ENCODE measurements around the gene BPIFB6. TPM values are rescaled to one million over a fixed set of nuclear protein-coding genes. Genes with fewer than 3 reads are reported as not detected.

The BPIFB6 gene
- total and polyA plus RNA-seq, 2 of the 4 experiments (the other 2 are of a cell fraction): not detected

DNA sequence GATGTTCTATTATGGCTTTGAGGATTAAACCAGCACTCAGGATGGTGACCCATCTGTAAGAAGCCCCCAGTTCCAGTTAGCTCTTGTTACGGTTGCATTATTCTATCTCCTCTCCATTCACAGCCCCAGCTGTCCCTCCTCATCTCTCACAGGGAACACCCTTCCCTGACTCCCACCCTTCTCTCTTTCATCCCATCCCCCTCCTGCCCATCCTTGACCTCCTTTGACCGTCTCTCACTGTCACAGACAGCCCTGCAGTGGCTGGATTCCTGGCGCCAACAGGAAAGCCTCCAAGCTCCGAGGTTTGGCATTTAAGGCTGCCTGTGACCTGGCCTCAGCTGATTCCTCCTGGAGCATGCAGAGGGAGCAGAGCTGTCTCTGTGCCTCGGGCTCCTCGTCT, 43.8 kb downstream of the BPIFB6 start:
- Histone ChIP-seq H3K23ac (ENCODE audit: low read depth, low read length) (no peak overlapping the region), H2BK15ac (ENCODE audit: low read depth, low read length) (no peak overlapping the region), H3K56ac (ENCODE audit: extremely low read depth, insufficient read depth, low read length) (no peak overlapping the region), H3K4me3 (ENCODE audit: insufficient read depth, low read depth, low read length) (no peak overlapping the region), H3K36me3 (ENCODE audit: control insufficient read depth, insufficient read depth, low read length) (no peaks in the 10 kb centered on the region), H3K4ac (ENCODE audit: low read depth, low read length) (no peak overlapping the region), H3K27ac (ENCODE audit: insufficient read depth, low read length) (no peak overlapping the region), H2AFZ (replicated peaks; ENCODE audit: low read length, poor library complexity) (no peak overlapping the region), H4K8ac (ENCODE audit: low read depth in 2 of 2, low read length in 2 of 2) (no peak overlapping the region), H2BK20ac (ENCODE audit: low read depth, low read length) (no peak overlapping the region), H3K4me1 (ENCODE audit: control insufficient read depth, insufficient read depth, low read length) (no peaks in the 10 kb centered on the region), H4K91ac (ENCODE audit: insufficient read depth, low read depth, low read length) (no peak overlapping the region), H3K27me3 (ENCODE audit: control insufficient read depth, insufficient read depth, low read length) (peaks cover 13% of the 10 kb centered on the region), H4K5ac (ENCODE audit: low read depth, low read length) (no peak overlapping the region), H3K14ac (replicated peaks; ENCODE audit: low read depth, low read length) (no peak overlapping the region), H4K20me1 (ENCODE audit: insufficient read depth, low read length) (no peaks in the 10 kb centered on the region; the same call in 1 of the 2 replicates), H3K18ac (ENCODE audit: low read depth, low read length) (no peak overlapping the region), H3K79me1 (ENCODE audit: low read depth in 1 of 2, low read length in 2 of 2) (no peaks in the 10 kb centered on the region), H2BK5ac (ENCODE audit: low read depth, low read length, poor library complexity, severe bottlenecking) (no peak overlapping the region), H3K9ac (ENCODE audit: low read depth, low read length) (no peak overlapping the region), H2AK9ac (replicated peaks; ENCODE audit: low read depth, low read length, poor library complexity) (no peak overlapping the region), H3K9me1 (ENCODE audit: insufficient read depth, low read length) (no peaks in the 10 kb centered on the region), H3K4me2 (ENCODE audit: low read depth, low read length) (no peak overlapping the region), H3K9me3 (ENCODE audit: control insufficient read depth, insufficient read depth, low read length) (no peaks in the 10 kb centered on the region), H2AK5ac (ENCODE audit: low read depth, low read length) (no peak overlapping the region), H2BK120ac (ENCODE audit: low read depth, low read length) (no peak overlapping the region)
- BruUV-seq (replicated peaks): no TSS peak
- ChIA-PET CTCF (no interaction called here), POLR2A (ENCODE audit: unreplicated experiment) (no interaction called here)
- ATAC-seq (ENCODE audit: low read depth) (no peak), DNase-seq (no peak)
- dilution Hi-C loops (cut with HindIII; ENCODE audit: low sequenced_read_pairs, unreplicated experiment): no loop called here
- WGBS, 2 experiments (ENCODE audit: extremely low coverage in 2 of 2, insufficient read length in 1 of 2): 18% methylated on average over 3 of the region's 6 CpGs; no CpG with 5 or more reads in 1 of the 2 experiments
- TF ChIP-seq MAZ (IDR thresholded peaks at IDR 0.05; ENCODE audit: borderline replicate concordance, low read depth, low read length): no peak
- no peak for TF ChIP-seq NFE2L2 (IDR thresholded peaks at IDR 0.05; ENCODE audit: low read depth, low read length)
- in situ Hi-C loops (cut with MboI; ENCODE audit: low sequenced_read_pairs): no loop called here
- intact Hi-C loops (cut with micrococcal nuclease): no loop called here

Data from IMR-90 (cell line).